H1 (cell line): ENCODE results near the gene TPRX1. TPM values are rescaled to one million over a fixed set of nuclear protein-coding genes. Genes with fewer than 3 reads are reported as not detected.

Source experiments
- CTCF ChIA-PET: fragments of 300-600 bp; sonication (Branson Sonifier 250); formaldehyde crosslinking; loops from one replicate; lab custom pipeline; 2021; ENCODE audit not compliant: partially characterized antibody; lab: Charles Lee
- POLR2A ChIA-PET: fragments of 300-600 bp; sonication (Branson Sonifier 250); formaldehyde crosslinking; loops from one replicate; lab custom pipeline; 2021; ENCODE audit warnings: inconsistent platforms; ENCODE audit not compliant: partially characterized antibody; lab: Charles Lee
- DNase-seq, 2 experiments: peaks; one replicate each; pipeline versions ENCODE4 v3.0.0 to v3.0.0-alpha.2; 2010 to 2022; ENCODE audit warnings: low spot score in 2 of 2, low read depth in 1 of 2, mixed read lengths in 1 of 2
- FAIRE-seq: peaks from 2 replicates; lab custom pipeline; 2011; peaks lifted over from hg19 to GRCh38; lab: Jason Lieb, UNC
- H2AFZ ChIP-seq: 2 replicates; pipeline ENCODE4 v1.8.1; 2012; ENCODE audit warnings: low read length, inconsistent platforms
- H2AK5ac ChIP-seq: 2 replicates; pipeline ENCODE4 v1.6.1; 2013; ENCODE audit warnings: low read depth, low read length
- H2BK120ac ChIP-seq: replicated peaks from 2 replicates; pipeline ENCODE3; 2013; ENCODE audit warnings: low read depth, low read length, inconsistent platforms
- H2BK12ac ChIP-seq: 2 replicates; pipeline ENCODE4 v1.6.1; 2013; ENCODE audit warnings: low read depth, low read length
- H2BK15ac ChIP-seq: 2 replicates; pipeline ENCODE4 v1.6.1; 2013; ENCODE audit warnings: low read length
- H2BK20ac ChIP-seq: 2 replicates; pipeline ENCODE4 v1.6.1; 2013; ENCODE audit warnings: low read length
- H2BK5ac ChIP-seq: 2 replicates; pipeline ENCODE4 v1.6.1; 2013; ENCODE audit warnings: low read depth, low read length
- H3K14ac ChIP-seq: 2 replicates; pipeline ENCODE4 v1.6.1; 2013; ENCODE audit warnings: inconsistent platforms; ENCODE audit not compliant: insufficient read length
- H3K18ac ChIP-seq: 2 replicates; pipeline ENCODE4 v1.6.1; 2013; ENCODE audit warnings: low read length; ENCODE audit errors: extremely low read depth
- H3K23ac ChIP-seq: 2 replicates; pipeline ENCODE4 v1.6.1; 2013; ENCODE audit warnings: inconsistent platforms; ENCODE audit not compliant: insufficient read length
- H3K23me2 ChIP-seq: 2 replicates; pipeline ENCODE4 v1.6.1; 2013; ENCODE audit warnings: low read depth, low read length
- H3K27ac ChIP-seq: 2 replicates; pipeline ENCODE4 v1.6.1; 2011; ENCODE audit warnings: low read depth, low read length, inconsistent platforms
- H3K27me3 ChIP-seq, 4 experiments: replicated peaks in 1 of 4; 1 replicate in 1 of 4; 2 replicates in 3 of 4; pipeline versions ENCODE4 v1.6.1 to v1.8.1; 2011 to 2013; ENCODE audit warnings: low read length in 3 of 4, mild to moderate bottlenecking in 3 of 4, inconsistent platforms in 2 of 4, mixed read lengths in 2 of 4, moderate library complexity in 1 of 4; ENCODE audit not compliant: control insufficient read depth in 3 of 4, insufficient read depth in 3 of 4; ENCODE audit errors: extremely low read depth in 1 of 4
- H3K36me3 ChIP-seq, 4 experiments: 2 replicates each; pipeline versions ENCODE4 v1.6.1 to v1.8.1; 2011 to 2013; ENCODE audit warnings: mild to moderate bottlenecking in 4 of 4, low read length in 3 of 4, moderate library complexity in 2 of 4, control low read depth in 1 of 4, inconsistent platforms in 1 of 4; ENCODE audit not compliant: insufficient read depth in 4 of 4, control insufficient read depth in 2 of 4
- H3K4ac ChIP-seq: replicated peaks from 2 replicates; pipeline ENCODE3; 2013; ENCODE audit warnings: low read length, low read depth, mixed read lengths, inconsistent platforms; ENCODE audit not compliant: insufficient read length
- H3K4me1 ChIP-seq, 4 experiments: replicated peaks in 1 of 4; 1 replicate in 1 of 4; 2 replicates in 3 of 4; pipeline versions ENCODE4 v1.6.1 to v1.8.1; 2011 to 2013; ENCODE audit warnings: low read length in 3 of 4, inconsistent platforms in 2 of 4, mixed read lengths in 1 of 4; ENCODE audit not compliant: insufficient read depth in 4 of 4, control insufficient read depth in 3 of 4
- H3K4me2 ChIP-seq, 2 experiments: 2 replicates each; pipeline versions ENCODE4 v1.6.1 to v1.8.1; 2011 to 2013; ENCODE audit warnings: low read depth in 2 of 2, low read length in 2 of 2, control low read depth in 1 of 2, inconsistent platforms in 1 of 2, mild to moderate bottlenecking in 1 of 2; ENCODE audit not compliant: insufficient read depth in 1 of 2
- H3K4me3 ChIP-seq, 4 experiments: fragments of 200-600, 300-600 bp in 1 of 4; sonication (generic), shearing (Covaris generic), sonication (Bioruptor Twin) in 1 of 4; 2 replicates each; pipeline versions ENCODE4 v1.5.1 to v1.8.1; 2011 to 2016; ENCODE audit warnings: low read length in 4 of 4, low read depth in 3 of 4, control low read depth in 2 of 4, inconsistent platforms in 2 of 4, mild to moderate bottlenecking in 2 of 4, mixed read lengths in 1 of 4, moderate library complexity in 1 of 4; ENCODE audit not compliant: insufficient read depth in 2 of 4; ENCODE audit errors: extremely low read depth in 1 of 4
- H3K56ac ChIP-seq: replicated peaks from 2 replicates; pipeline ENCODE3; 2013; ENCODE audit warnings: low read depth, mild to moderate bottlenecking, mixed read lengths, low read length, inconsistent platforms; ENCODE audit not compliant: insufficient read length
- H3K79me1 ChIP-seq: 2 replicates; pipeline ENCODE4 v1.6.1; 2013; ENCODE audit warnings: low read depth, low read length, control low read depth
- H3K79me2 ChIP-seq, 2 experiments: 2 replicates each; pipeline versions ENCODE4 v1.6.1 to v1.8.1; 2012 to 2013; ENCODE audit warnings: low read length in 2 of 2, mild to moderate bottlenecking in 2 of 2, inconsistent platforms in 1 of 2; ENCODE audit not compliant: insufficient read depth in 2 of 2, control insufficient read depth in 1 of 2
- H3K9ac ChIP-seq, 4 experiments: replicated peaks in 1 of 4; 1 replicate in 1 of 4; 2 replicates in 3 of 4; pipeline versions ENCODE4 v1.6.1 to v1.8.1; 2011 to 2013; ENCODE audit warnings: low read depth in 3 of 4, low read length in 3 of 4, control low read depth in 2 of 4, mild to moderate bottlenecking in 2 of 4, moderate library complexity in 2 of 4, inconsistent platforms in 1 of 4; ENCODE audit errors: extremely low read depth in 1 of 4
- H3K9me3 ChIP-seq, 2 experiments: 2 replicates each; pipeline versions ENCODE4 v1.6.1 to v1.8.1; 2012 to 2013; ENCODE audit warnings: mild to moderate bottlenecking in 2 of 2, moderate library complexity in 2 of 2, control low read depth in 1 of 2, inconsistent platforms in 1 of 2, low read depth in 1 of 2, low read length in 1 of 2, mixed read lengths in 1 of 2; ENCODE audit not compliant: insufficient read depth in 2 of 2
- H4K20me1 ChIP-seq, 2 experiments: replicated peaks in 1 of 2; 2 replicates each; pipeline versions ENCODE3 to v1.8.1; 2011 to 2013; ENCODE audit warnings: inconsistent platforms in 2 of 2, low read length in 2 of 2, mild to moderate bottlenecking in 1 of 2; ENCODE audit not compliant: insufficient read depth in 2 of 2, control insufficient read depth in 1 of 2
- H4K5ac ChIP-seq: 2 replicates; pipeline ENCODE4 v1.6.1; 2013; ENCODE audit warnings: low read length, low read depth, mixed read lengths, inconsistent platforms; ENCODE audit not compliant: insufficient read length
- H4K8ac ChIP-seq: 2 replicates; pipeline ENCODE4 v1.8.0; 2013; ENCODE audit warnings: mild to moderate bottlenecking, moderate library complexity, low read length, inconsistent platforms; ENCODE audit not compliant: insufficient read depth; ENCODE audit errors: extremely low read depth
- H4K91ac ChIP-seq: replicated peaks from 2 replicates; pipeline ENCODE3; 2013; ENCODE audit warnings: low read length, mixed read lengths, inconsistent platforms; ENCODE audit not compliant: insufficient read length
- ATF3 ChIP-seq: IDR thresholded peaks from 2 replicates; pipeline ENCODE4 v1.6.1; 2011; ENCODE audit warnings: low read depth, mild to moderate bottlenecking, low read length; ENCODE audit not compliant: insufficient read depth
- BRCA1 ChIP-seq: IDR thresholded peaks from 2 replicates; pipeline ENCODE4 v1.6.1; 2012; ENCODE audit warnings: low read depth, low read length, improper control_type of control experiment
- GABPA ChIP-seq: IDR thresholded peaks from 2 replicates; pipeline ENCODE4 v1.6.1; 2011; ENCODE audit warnings: mild to moderate bottlenecking, low read length, moderate library complexity, borderline replicate concordance; ENCODE audit not compliant: insufficient read depth
- POLR2AphosphoS5 ChIP-seq: IDR thresholded peaks from 2 replicates; pipeline ENCODE4 v1.6.1; 2011; ENCODE audit warnings: low read depth, low read length
- POU5F1 ChIP-seq: IDR thresholded peaks from 2 replicates; pipeline ENCODE4 v1.6.1; 2011; ENCODE audit warnings: low read depth, mild to moderate bottlenecking, low read length, moderate library complexity
- RAD21 ChIP-seq, 2 experiments: IDR thresholded peaks in 1 of 2; conservative IDR thresholded peaks in 1 of 2; 2 replicates each; pipeline ENCODE4 v1.6.1; 2011; ENCODE audit warnings: low read depth in 2 of 2, low read length in 2 of 2, improper control_type of control experiment in 1 of 2, inconsistent platforms in 1 of 2, mild to moderate bottlenecking in 1 of 2, moderate library complexity in 1 of 2
- SAP30 ChIP-seq: fragments of 300-600 bp; sonication (generic); IDR thresholded peaks from 2 replicates; pipeline ENCODE4 v1.7.1; 2012; ENCODE audit warnings: low read length, moderate library complexity, mild to moderate bottlenecking, inconsistent platforms; ENCODE audit not compliant: insufficient read depth, insufficient replicate concordance
- SIX5 ChIP-seq: IDR thresholded peaks from 2 replicates; pipeline ENCODE4 v1.6.1; 2011; ENCODE audit warnings: mild to moderate bottlenecking, low read depth, low read length
- SP2 ChIP-seq: IDR thresholded peaks from 2 replicates; pipeline ENCODE4 v1.6.1; 2012; ENCODE audit warnings: mild to moderate bottlenecking, low read length, inconsistent platforms
- TAF7 ChIP-seq: optimal IDR thresholded peaks from 2 replicates; pipeline ENCODE3; 2011; ENCODE audit warnings: low read depth, mild to moderate bottlenecking, inconsistent platforms, low read length, moderate library complexity, borderline replicate concordance
- WGBS, 2 experiments: shearing (Covaris generic) in 1 of 2; methylation state at CpG; one replicate each; pipeline versions ENCODE4 v1.1.6 to v1.1.7; 2013 to 2015; ENCODE audit warnings: low lambda C conversion rate in 2 of 2, mixed read lengths in 2 of 2, inconsistent platforms in 1 of 2, low coverage in 1 of 2, missing lambda C conversion rate in 1 of 2; ENCODE audit not compliant: insufficient replicate concordance in 2 of 2, insufficient coverage in 1 of 2, insufficient read length in 1 of 2; ENCODE audit errors: extremely low coverage in 1 of 2, missing lambda C conversion rate in 1 of 2; 5-methylcytosine and 5-hydroxymethylcytosine counted together
- polyA plus RNA-seq, 7 experiments: library from polyadenylated mRNA; depleted of rRNA in 3 of 7; stranded (reverse) in 5 of 7; unstranded in 2 of 7; fragments of >200 nt in 5 of 7; fragments of 200-250 nt in 2 of 7; gene quantifications; 1 replicate in 5 of 7; 2 replicates in 1 of 7; 4 replicates in 1 of 7; pipeline versions ENCODE4 v1.2.1 to v1.2.3, GENCODE V29; 2011 to 2013; ENCODE audit warnings: missing spikeins in 2 of 7, mixed read lengths in 2 of 7
- total RNA-seq: library from RNA; stranded (reverse); fragmentation: NEBNext Ultra II Directional; extraction: Animal tissue kit (Norgen Biotek cat#: 25700); gene quantifications from 2 replicates; pipeline ENCODE4 v1.2.1, GENCODE V29; 2021

The TPRX1 gene
- total and polyA plus RNA-seq, 2 of the 8 experiments (the other 6 are each of a cell fraction or from before 2014, with no cell fraction given) = 0.03 TPM; not detected in 1

GRCh38 chr19:47780215-47780551 lies 24.2 kb downstream of the TPRX1 start:
- Histone ChIP-seq H3K9me3 (no peaks in the 10 kb centered on the region), H2BK15ac (no peak overlapping the region), H3K4me2 (peak overlapping the region; percentile 59 to 92), H2BK20ac (no peak overlapping the region), H3K4me1 (peaks cover 0 to 6% (median 4%) of the 10 kb centered on the region in 4 experiments; a peak in 4 of 7 replicates), H3K79me2 (peaks cover 13 to 25% of the 10 kb centered on the region in 2 experiments), H4K20me1 (peaks cover 8 to 24% of the 10 kb centered on the region in 2 experiments), H3K9ac (no peak overlapping the region), H3K23ac (no peak overlapping the region), H3K27me3 (no peaks in the 10 kb centered on the region), H2AK5ac (no peak overlapping the region), H3K79me1 (peaks cover 7% of the 10 kb centered on the region), H3K56ac (no peak overlapping the region), H2BK5ac (0 out of 2 replicates have a peak overlapping the region, but pooled peaks have one; percentile 44), H2BK120ac (no peak overlapping the region), H3K4ac (no peak overlapping the region), H3K14ac (no peak overlapping the region), H2AFZ (no peak overlapping the region), H3K36me3 (peaks cover 14 to 36% (median 31%) of the 10 kb centered on the region in 4 experiments), H3K27ac (no peak overlapping the region), H3K4me3 (peak overlapping the region; percentile 19 to 97 (median 68); a peak in 5 of 8 replicates), H2BK12ac (no peak overlapping the region), H4K91ac (no peak overlapping the region), H4K5ac (no peak overlapping the region), H4K8ac (no peak overlapping the region), H3K23me2 (peaks cover 8% of the 10 kb centered on the region), H3K18ac (no peak overlapping the region; the same call in 1 of the 2 replicates)
- 90% methylated on average over 9 of the region's 9 CpGs; no CpG with 5 or more reads in 1 of the 2 experiments for WGBS, 2 experiments
- ChIA-PET POLR2A (interaction anchor here (0.6 to 3.9 kb wide), 10 partner anchors 8 to 91 kb away, joined by 3 to 27 read pairs (median 4); partner anchors contain the start of gene NOP53), CTCF (interaction anchor here (0.7 to 3.4 kb wide), 5 partner anchors 8 to 322 kb away, joined by 3 to 32 read pairs (median 5); partner anchors contain the start of gene EHD2)
- DNase-seq = no peak
- no peak for FAIRE-seq
- TF ChIP-seq SIX5 (no peak), TAF7 (no peak), BRCA1 (no peak), POU5F1 (no peak), SP2 (no peak), RAD21 (IDR thresholded peaks at IDR 0.05 in 1 of 2, conservative IDR thresholded peaks at IDR 0.05 in 1 of 2; ENCODE audit: low read depth in 2 of 2, low read length in 2 of 2) (no peak), GABPA (no peak), POLR2AphosphoS5 (no peak), SAP30 (no peak), ATF3 (no peak)
